Fibroblast of lung (primary cell): Measurements from ENCODE around the gene CACNA2D3. TPM values are rescaled to one million over a fixed set of nuclear protein-coding genes. Genes with fewer than 3 reads are reported as not detected.

Experiments used
- DNase-seq, 2 donors: peaks; one replicate each; pipeline versions ENCODE4 v3.0.0 to v3.0.0-alpha.2; 2010; ENCODE audit warnings: low read depth in 2 of 2
- H2AFZ ChIP-seq: 2 replicates; pipeline ENCODE4 v1.5.1; 2012; ENCODE audit warnings: low read length, control low read depth, inconsistent platforms
- H3K27ac ChIP-seq: 2 replicates; pipeline ENCODE4 v1.5.1; 2011; ENCODE audit warnings: low read length, control low read depth; ENCODE audit not compliant: insufficient read depth
- H3K27me3 ChIP-seq: 2 replicates; pipeline ENCODE4 v1.5.1; 2011; ENCODE audit warnings: mild to moderate bottlenecking, low read length; ENCODE audit not compliant: control insufficient read depth, insufficient read depth
- H3K36me3 ChIP-seq: 2 replicates; pipeline ENCODE4 v1.5.1; 2011; ENCODE audit warnings: low read length; ENCODE audit not compliant: control insufficient read depth, insufficient read depth
- H3K4me1 ChIP-seq: 2 replicates; pipeline ENCODE4 v1.5.1; 2011; ENCODE audit warnings: low read length; ENCODE audit not compliant: control insufficient read depth, insufficient read depth; ENCODE audit errors: extremely low read depth
- H3K4me2 ChIP-seq: 2 replicates; pipeline ENCODE4 v1.5.1; 2011; ENCODE audit warnings: low read length, control low read depth; ENCODE audit not compliant: insufficient read depth; ENCODE audit errors: extremely low read depth
- H3K4me3 ChIP-seq, 4 experiments: fragments of 200-600 bp in 1 of 4; sonication (generic) in 1 of 4; replicated peaks in 1 of 4; 2 replicates each; pipeline ENCODE4 v1.5.1; 2011 to 2016; ENCODE audit warnings: low read length in 4 of 4, low read depth in 3 of 4, mild to moderate bottlenecking in 3 of 4, control low read depth in 2 of 4, inconsistent platforms in 1 of 4, mixed read lengths in 1 of 4; ENCODE audit not compliant: insufficient read depth in 1 of 4; ENCODE audit errors: control extremely low read depth in 1 of 4
- H3K79me2 ChIP-seq: 2 replicates; pipeline ENCODE4 v1.5.1; 2012; ENCODE audit warnings: mild to moderate bottlenecking, low read length, inconsistent platforms; ENCODE audit not compliant: control insufficient read depth, insufficient read depth
- H3K9ac ChIP-seq: 2 replicates; pipeline ENCODE4 v1.5.1; 2011; ENCODE audit warnings: mild to moderate bottlenecking, low read length, control low read depth; ENCODE audit not compliant: insufficient read depth
- H3K9me3 ChIP-seq: 2 replicates; pipeline ENCODE4 v1.5.1; 2012; ENCODE audit warnings: low read depth, low read length; ENCODE audit not compliant: control insufficient read depth, insufficient read depth
- H4K20me1 ChIP-seq: 2 replicates; pipeline ENCODE4 v1.5.1; 2011; ENCODE audit warnings: low read length; ENCODE audit not compliant: control insufficient read depth, insufficient read depth; ENCODE audit errors: extremely low read depth
- EZH2 ChIP-seq: IDR thresholded peaks from 2 replicates; pipeline ENCODE4 v1.5.1; 2012; ENCODE audit warnings: low read length, control low read depth, mild to moderate bottlenecking; ENCODE audit errors: missing control alignments
- polyA plus RNA-seq, 2 donors: library from polyadenylated mRNA; depleted of rRNA in 1 of 2; stranded (reverse) in 1 of 2; unstranded in 1 of 2; fragments of >200 nt; gene quantifications; 2 replicates each; pipeline ENCODE4 v1.2.1, GENCODE V29; 2011 to 2012; ENCODE audit warnings: missing spikeins in 1 of 2
- total RNA-seq: library from RNA; depleted of rRNA; stranded (reverse); fragments of >200 nt; gene quantifications from 2 replicates; pipeline ENCODE4 v1.2.1, GENCODE V29; 2014
- TF ChIP-seq, protein P1 (sequence below), 2 donors: IDR thresholded peaks in 1 of 2; conservative IDR thresholded peaks in 1 of 2; 1 replicate in 1 of 2; 2 replicates in 1 of 2; pipeline ENCODE4 v1.5.1; 2011 to 2012; ENCODE audit warnings: low read length in 2 of 2, control low read depth in 1 of 2, inconsistent platforms in 1 of 2, low read depth in 1 of 2, mild to moderate bottlenecking in 1 of 2

CACNA2D3 gene
- total and polyA plus RNA-seq, 2 donors (not counting 1 experiment from before 2014, with no cell fraction given): 1.8 to 11.5 TPM

DNA sequence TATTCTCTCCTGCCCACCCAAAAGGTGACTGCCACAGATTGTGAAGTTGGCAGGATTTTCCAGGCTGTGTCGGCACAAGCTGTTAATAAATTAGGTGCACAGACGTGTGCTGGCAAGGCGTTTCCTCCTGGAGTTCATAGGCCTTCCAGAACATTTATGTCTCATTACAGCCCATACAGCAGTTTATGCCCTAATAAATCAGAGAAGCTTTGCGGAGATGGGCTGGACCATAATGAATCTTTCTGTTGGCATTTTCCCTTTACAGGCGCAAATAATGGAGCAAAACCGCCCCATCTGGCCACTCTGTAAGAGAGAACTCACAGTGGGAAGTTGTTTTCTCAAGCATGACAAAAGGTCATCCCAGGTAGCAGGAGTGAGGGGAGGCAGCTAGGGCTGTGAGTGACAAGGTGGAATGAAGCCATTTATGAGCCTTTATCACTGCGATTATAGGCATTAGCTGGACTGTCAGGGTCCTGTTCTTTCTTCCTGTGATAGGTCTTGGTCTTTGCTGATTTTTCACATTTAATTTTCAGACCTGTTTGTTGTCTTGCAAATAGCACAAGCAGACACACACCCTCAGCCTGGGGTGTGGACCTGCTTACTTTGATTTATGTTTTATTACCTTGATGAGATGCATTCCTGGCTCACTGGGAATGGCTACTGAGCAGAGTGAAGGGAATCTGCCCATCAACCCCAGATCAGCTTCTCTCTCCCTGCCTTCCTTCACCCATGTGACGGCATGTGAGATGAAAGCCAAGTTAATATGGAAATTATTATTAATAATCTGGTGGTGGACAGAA lies 548.0 kb downstream of the CACNA2D3 start:
- Histone ChIP-seq H3K79me2 (no peaks in the 10 kb centered on the region), H3K4me1 (no peaks in the 10 kb centered on the region), H3K36me3 (no peaks in the 10 kb centered on the region), H3K27ac (no peak overlapping the region), H3K9me3 (no peaks in the 10 kb centered on the region), H3K9ac (no peak overlapping the region), H4K20me1 (no peaks in the 10 kb centered on the region), H3K4me3 (no peak overlapping the region), H3K27me3 (no peaks in the 10 kb centered on the region), H2AFZ (no peak overlapping the region), H3K4me2 (no peak overlapping the region)
- TF ChIP-seq, protein P1, sequence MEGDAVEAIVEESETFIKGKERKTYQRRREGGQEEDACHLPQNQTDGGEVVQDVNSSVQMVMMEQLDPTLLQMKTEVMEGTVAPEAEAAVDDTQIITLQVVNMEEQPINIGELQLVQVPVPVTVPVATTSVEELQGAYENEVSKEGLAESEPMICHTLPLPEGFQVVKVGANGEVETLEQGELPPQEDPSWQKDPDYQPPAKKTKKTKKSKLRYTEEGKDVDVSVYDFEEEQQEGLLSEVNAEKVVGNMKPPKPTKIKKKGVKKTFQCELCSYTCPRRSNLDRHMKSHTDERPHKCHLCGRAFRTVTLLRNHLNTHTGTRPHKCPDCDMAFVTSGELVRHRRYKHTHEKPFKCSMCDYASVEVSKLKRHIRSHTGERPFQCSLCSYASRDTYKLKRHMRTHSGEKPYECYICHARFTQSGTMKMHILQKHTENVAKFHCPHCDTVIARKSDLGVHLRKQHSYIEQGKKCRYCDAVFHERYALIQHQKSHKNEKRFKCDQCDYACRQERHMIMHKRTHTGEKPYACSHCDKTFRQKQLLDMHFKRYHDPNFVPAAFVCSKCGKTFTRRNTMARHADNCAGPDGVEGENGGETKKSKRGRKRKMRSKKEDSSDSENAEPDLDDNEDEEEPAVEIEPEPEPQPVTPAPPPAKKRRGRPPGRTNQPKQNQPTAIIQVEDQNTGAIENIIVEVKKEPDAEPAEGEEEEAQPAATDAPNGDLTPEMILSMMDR (conservative IDR thresholded peaks at IDR 0.05 in 1 of 2, IDR thresholded peaks at IDR 0.05 in 1 of 2; ENCODE audit: low read depth in 1 of 2, low read length in 2 of 2): no peak
- TF ChIP-seq EZH2: no peak
- DNase-seq: no peak

DNA sequence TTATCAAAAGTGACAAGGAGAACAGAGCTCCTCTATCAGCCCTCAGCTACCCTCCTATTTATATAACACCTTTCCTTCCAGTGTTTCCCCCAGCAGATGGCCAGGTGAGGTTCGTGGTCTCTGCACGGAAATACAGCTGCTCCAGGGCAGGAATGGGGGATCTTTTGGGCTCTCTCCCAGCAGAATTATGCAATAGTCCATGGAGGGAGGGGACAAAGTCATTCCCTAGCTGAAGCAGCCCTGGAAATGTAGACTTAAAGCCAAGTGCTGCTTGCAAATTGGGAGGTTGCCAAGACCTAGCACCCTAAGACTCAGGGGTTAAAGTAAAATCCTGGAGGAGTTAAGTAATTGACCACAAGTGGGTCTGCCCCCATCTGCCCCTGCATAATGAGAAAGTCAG lies 549.2 kb downstream of the CACNA2D3 start:
- Histone ChIP-seq H3K36me3 (no peaks in the 10 kb centered on the region), H3K4me1 (no peaks in the 10 kb centered on the region), H3K4me2 (no peak overlapping the region), H3K27ac (no peak overlapping the region), H3K4me3 (no peak overlapping the region), H2AFZ (no peak overlapping the region), H3K79me2 (no peaks in the 10 kb centered on the region), H3K9me3 (no peaks in the 10 kb centered on the region), H3K27me3 (no peaks in the 10 kb centered on the region), H3K9ac (no peak overlapping the region), H4K20me1 (no peaks in the 10 kb centered on the region)
- no peak for DNase-seq
- TF ChIP-seq EZH2: no peak
- TF ChIP-seq, protein P1 (conservative IDR thresholded peaks at IDR 0.05 in 1 of 2, IDR thresholded peaks at IDR 0.05 in 1 of 2; ENCODE audit: low read depth in 1 of 2, low read length in 2 of 2): no peak

DNA sequence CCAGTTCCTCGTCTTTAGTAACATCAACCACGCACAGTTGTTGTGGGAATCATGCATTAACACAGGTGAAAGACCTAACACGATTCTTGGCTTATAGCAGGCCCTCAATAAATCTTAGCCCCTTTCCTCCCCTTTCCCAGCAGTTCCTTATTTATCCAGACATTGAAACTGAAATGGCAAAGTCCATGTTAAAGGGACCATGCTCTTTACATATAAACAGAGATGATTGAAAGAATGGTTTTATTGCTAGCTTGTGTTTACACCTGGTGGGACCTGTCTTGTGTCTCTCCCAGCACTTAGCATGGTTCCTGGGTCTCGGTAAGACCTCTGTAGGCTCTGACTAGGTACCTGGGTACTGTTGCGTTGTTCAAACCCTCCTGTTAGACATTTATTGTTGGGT lies 553.7 kb downstream of the CACNA2D3 start:
- H4K20me1 ChIP-seq: no peaks in the 10 kb centered on the region
- H3K4me3 ChIP-seq: no peak overlapping the region
- no peak for DNase-seq
- no peaks in the 10 kb centered on the region for H3K27me3 ChIP-seq
- H3K79me2 ChIP-seq: no peaks in the 10 kb centered on the region
- no peak overlapping the region for H3K9ac ChIP-seq
- no peak overlapping the region for H3K27ac ChIP-seq
- H3K4me2 ChIP-seq: no peak overlapping the region
- no peaks in the 10 kb centered on the region for H3K9me3 ChIP-seq
- TF ChIP-seq, protein P1 (conservative IDR thresholded peaks at IDR 0.05 in 1 of 2, IDR thresholded peaks at IDR 0.05 in 1 of 2; ENCODE audit: low read depth in 1 of 2, low read length in 2 of 2): no peak
- no peak for TF ChIP-seq EZH2
- no peaks in the 10 kb centered on the region for H3K4me1 ChIP-seq
- H3K36me3 ChIP-seq: no peaks in the 10 kb centered on the region
- H2AFZ ChIP-seq: no peak overlapping the region
